Neural cell (in vitro differentiated cells): ENCODE measurements around the gene FGGY. TPM values are rescaled to one million over a fixed set of nuclear protein-coding genes. Genes with fewer than 3 reads are reported as not detected.

Source experiments
- H2AFZ ChIP-seq: fragments of 200-600, 300-800 bp; sonication (generic), shearing (Covaris generic); 2 replicates; pipeline ENCODE4 v1.6.0; 2014; ENCODE audit warnings: low read depth, mild to moderate bottlenecking, antibody characterized with exemption, low read length, moderate library complexity
- H3F3A ChIP-seq: fragments of 200-600 bp; shearing (Covaris generic); 2 replicates; pipeline ENCODE4 v1.6.1; 2016; ENCODE audit warnings: mild to moderate bottlenecking, moderate library complexity, mixed read lengths, antibody characterized with exemption, low read length; ENCODE audit not compliant: insufficient read depth, poor library complexity, severe bottlenecking
- H3K27ac ChIP-seq: fragments of 200-600, 300-800 bp; sonication (generic), shearing (Covaris generic); 2 replicates; pipeline ENCODE4 v1.5.1; 2014; ENCODE audit warnings: mild to moderate bottlenecking, low read length, moderate library complexity
- H3K27me3 ChIP-seq: fragments of 300-800, 200-600 bp; sonication (generic), shearing (Covaris generic); 2 replicates; pipeline ENCODE4 v1.6.0; 2014; ENCODE audit warnings: mild to moderate bottlenecking, low read depth, low read length, moderate library complexity; ENCODE audit not compliant: insufficient read depth
- H3K36me3 ChIP-seq: fragments of 300-800, 200-600 bp; sonication (generic), shearing (Covaris generic); 2 replicates; pipeline ENCODE4 v1.5.1; 2014; ENCODE audit warnings: mild to moderate bottlenecking, antibody characterized with exemption, low read length, moderate library complexity; ENCODE audit not compliant: insufficient read depth
- H3K4me2 ChIP-seq: fragments of 300-800, 200-600 bp; sonication (generic), shearing (Covaris generic); 2 replicates; pipeline ENCODE4 v1.6.0; 2014; ENCODE audit warnings: mild to moderate bottlenecking, low read length
- H3K4me3 ChIP-seq: fragments of 300-800, 200-600 bp; sonication (generic), shearing (Covaris generic); 2 replicates; pipeline ENCODE4 v1.5.1; 2014; ENCODE audit warnings: mild to moderate bottlenecking, low read length, moderate library complexity
- H3K79me2 ChIP-seq: fragments of 200-600 bp; shearing (Covaris generic); replicated peaks from 2 replicates; pipeline ENCODE4 v1.6.0; 2014; ENCODE audit warnings: mild to moderate bottlenecking, low read length, moderate library complexity; ENCODE audit not compliant: insufficient read depth
- H3K9ac ChIP-seq: fragments of 300-800, 200-600 bp; sonication (generic), shearing (Covaris generic); 2 replicates; pipeline ENCODE4 v1.6.1; 2016; ENCODE audit warnings: mild to moderate bottlenecking, low read length, mixed read lengths
- H3K9me2 ChIP-seq: fragments of 200-600 bp; shearing (Covaris generic); 2 replicates; pipeline ENCODE4 v1.6.1; 2016; ENCODE audit warnings: mild to moderate bottlenecking, low read length, mixed read lengths; ENCODE audit not compliant: insufficient read depth
- H3K9me3 ChIP-seq: fragments of 200-600, 300-800 bp; sonication (generic), shearing (Covaris generic); 2 replicates; pipeline ENCODE4 v1.6.1; 2016; ENCODE audit warnings: mild to moderate bottlenecking, mixed run types, low read length, moderate library complexity, mixed read lengths
- H4K20me1 ChIP-seq: fragments of 200-600 bp; shearing (Covaris generic); 2 replicates; pipeline ENCODE4 v1.6.1; 2016; ENCODE audit warnings: mild to moderate bottlenecking, mixed run types; ENCODE audit not compliant: insufficient read depth
- CTCF ChIP-seq: fragments of 450-650 bp; IDR thresholded peaks from 2 replicates; pipeline ENCODE4 v1.5.1; 2014; ENCODE audit warnings: antibody characterized with exemption, mild to moderate bottlenecking, moderate library complexity; ENCODE audit not compliant: poor library complexity, severe bottlenecking
- EP300 ChIP-seq: fragments of 450-650 bp; conservative IDR thresholded peaks from 2 replicates; pipeline ENCODE4 v1.6.1; 2014; ENCODE audit warnings: antibody characterized with exemption, mild to moderate bottlenecking, moderate library complexity; ENCODE audit not compliant: poor library complexity, severe bottlenecking
- EZH2 ChIP-seq: fragments of 200-600, 300-800 bp; shearing (Covaris generic), sonication (generic); IDR thresholded peaks from 2 replicates; pipeline ENCODE4 v1.6.1; 2014; ENCODE audit warnings: antibody characterized with exemption, low read length, borderline replicate concordance, mild to moderate bottlenecking; ENCODE audit not compliant: insufficient read depth, poor library complexity, severe bottlenecking
- MXI1 ChIP-seq: fragments of 450-650 bp; conservative IDR thresholded peaks from 2 replicates; pipeline ENCODE4 v1.6.1; 2014; ENCODE audit warnings: antibody characterized with exemption, mild to moderate bottlenecking; ENCODE audit not compliant: poor library complexity, severe bottlenecking
- POLR2AphosphoS5 ChIP-seq: IDR thresholded peaks from 2 replicates; pipeline ENCODE4 v1.6.1; 2012
- RAD21 ChIP-seq: fragments of 450-650 bp; conservative IDR thresholded peaks from 2 replicates; pipeline ENCODE4 v1.6.1; 2014; ENCODE audit warnings: antibody characterized with exemption, mild to moderate bottlenecking, moderate library complexity
- REST ChIP-seq: IDR thresholded peaks from 2 replicates; pipeline ENCODE4 v1.6.1; 2012; ENCODE audit warnings: borderline replicate concordance
- SMC3 ChIP-seq: fragments of 450-650 bp; conservative IDR thresholded peaks from 2 replicates; pipeline ENCODE4 v1.6.1; 2014; ENCODE audit warnings: antibody characterized with exemption, mild to moderate bottlenecking, moderate library complexity; ENCODE audit not compliant: poor library complexity
- TAF1 ChIP-seq: IDR thresholded peaks from 2 replicates; pipeline ENCODE4 v1.6.1; 2012; ENCODE audit warnings: low read depth
- polyA plus RNA-seq: library from polyadenylated mRNA; depleted of rRNA; stranded (reverse); fragments of >200 nt; gene quantifications from 2 replicates; pipeline ENCODE4 v1.2.3, GENCODE V29; 2014

Gene FGGY
- polyA plus RNA-seq, 1 donor from 2014 or later = 7.4 TPM

- TF ChIP-seq SMC3 (no peak), CTCF (no peak)
- Histone ChIP-seq H2AFZ (no peak overlapping the region), H3K36me3 (no peaks in the 10 kb centered on the region), H3K4me2 (no peak overlapping the region), H3K4me3 (no peak overlapping the region), H3K9me2 (no peaks in the 10 kb centered on the region), H3K27ac (no peak overlapping the region), H3K9ac (no peak overlapping the region), H3K79me2 (no peaks in the 10 kb centered on the region), H3K9me3 (no peaks in the 10 kb centered on the region), H4K20me1 (no peaks in the 10 kb centered on the region), H3K27me3 (no peaks in the 10 kb centered on the region), H3F3A (no peaks in the 10 kb centered on the region)
Observed at GRCh38 chr1:59765011-59765730, 468.3 kb downstream of the FGGY start.

GRCh38 chr1:59766227-59766855, 469.4 kb downstream of the FGGY start:
- Histone ChIP-seq H3K27me3 (no peaks in the 10 kb centered on the region), H3K79me2 (no peaks in the 10 kb centered on the region), H4K20me1 (no peaks in the 10 kb centered on the region), H3K36me3 (no peaks in the 10 kb centered on the region), H3K9me3 (no peaks in the 10 kb centered on the region), H3K4me2 (no peak overlapping the region), H3K9ac (no peak overlapping the region), H3K4me3 (no peak overlapping the region), H3F3A (no peaks in the 10 kb centered on the region), H3K27ac (no peak overlapping the region), H2AFZ (no peak overlapping the region), H3K9me2 (no peaks in the 10 kb centered on the region)
- no peak for TF ChIP-seq EZH2
- no peak for TF ChIP-seq RAD21
- TF ChIP-seq TAF1 = no peak
- no peak for TF ChIP-seq POLR2AphosphoS5
- no peak for TF ChIP-seq REST
- TF ChIP-seq SMC3 = no peak
- TF ChIP-seq MXI1 = no peak
- TF ChIP-seq CTCF = no peak
- no peak for TF ChIP-seq EP300
